SK-N-MC (cell line): ENCODE data around the gene EIF2B1.

Source experiments
- EZH2 ChIP-seq: fragments of 200-600 bp; sonication (generic); IDR thresholded peaks from one replicate; pipeline ENCODE4 v1.6.1; 2017; ENCODE audit warnings: antibody characterized with exemption
- POLR2AphosphoS5 ChIP-seq: IDR thresholded peaks from 2 replicates; pipeline ENCODE4 v1.6.1; 2012; ENCODE audit warnings: mild to moderate bottlenecking, low read depth, low read length, borderline replicate concordance

DNA sequence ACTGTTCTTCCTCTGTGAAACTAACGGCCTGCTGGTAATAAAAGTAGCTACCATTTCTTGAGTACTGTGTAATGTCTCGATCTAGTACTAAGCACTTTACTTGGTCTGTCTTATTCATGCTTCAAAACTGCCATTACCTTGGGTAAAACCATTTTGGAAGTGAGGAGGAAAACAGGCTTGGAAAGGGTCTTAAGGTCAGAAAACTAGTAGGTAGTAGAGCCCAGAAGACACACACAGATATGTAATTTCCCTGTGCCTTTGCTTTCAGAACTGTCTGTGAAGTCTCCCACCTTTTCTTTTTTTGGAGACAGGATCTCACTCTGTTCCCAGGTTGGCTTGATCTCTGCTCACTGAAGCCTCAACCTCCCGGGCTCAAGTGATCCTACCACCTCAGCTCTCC, 35.0 kb downstream of the EIF2B1 start:
- no peak for TF ChIP-seq POLR2AphosphoS5
- no peak for TF ChIP-seq EZH2
